ENCODE data around the gene VPS13A.

The VPS13A gene

GRCh38 chr9:77462066-77462465 lies 284.7 kb downstream of the VPS13A start:
- no peak for DNase-seq

- no peak for DNase-seq
Observed at GRCh38 chr9:77463151-77463550, 285.8 kb downstream of the VPS13A start.

- no peak for DNase-seq
Observed at GRCh38 chr9:77464661-77465060, 287.3 kb downstream of the VPS13A start.

- no peak for DNase-seq
Observed at GRCh38 chr9:77469515-77470231, 292.3 kb downstream of the VPS13A start.
